GM23338 (cell line): ENCODE measurements around the gene PKD1L1.

Source experiments
- EZH2 ChIP-seq: fragments of 200-600 bp; sonication (generic); IDR thresholded peaks from one replicate; pipeline ENCODE4 v1.8.0; 2017; ENCODE audit warnings: antibody characterized with exemption, mild to moderate bottlenecking, low read depth; ENCODE audit not compliant: unreplicated experiment
- EZH2phosphoT487 ChIP-seq: fragments of 200-600 bp; sonication (generic); IDR thresholded peaks from one replicate; pipeline ENCODE4 v1.8.1; 2018; ENCODE audit warnings: antibody characterized with exemption; ENCODE audit not compliant: unreplicated experiment
- POLR2AphosphoS5 ChIP-seq: IDR thresholded peaks from 2 replicates; pipeline ENCODE4 v1.6.1; 2016; ENCODE audit warnings: antibody characterized with exemption, low read depth
- ZNF331 ChIP-seq: fragments of 250-450 bp; sonication (Bioruptor Pico); IDR thresholded peaks from 2 replicates; pipeline ENCODE4 v1.5.0; 2020; ENCODE audit warnings: low read depth, mild to moderate bottlenecking, moderate library complexity
- TF ChIP-seq, protein P1 (sequence below), 2 experiments: fragments of 200-600 bp in 1 of 2; sonication (generic) in 1 of 2; conservative IDR thresholded peaks; 2 replicates each; pipeline versions ENCODE4 v1.5.1 to v1.6.1; 2016 to 2017; ENCODE audit warnings: antibody characterized with exemption in 2 of 2, low read depth in 2 of 2, mild to moderate bottlenecking in 2 of 2, moderate library complexity in 1 of 2
- TF ChIP-seq, protein P2 (sequence below): IDR thresholded peaks from 2 replicates; pipeline ENCODE4 v1.6.1; 2016; ENCODE audit warnings: antibody characterized with exemption

DNA sequence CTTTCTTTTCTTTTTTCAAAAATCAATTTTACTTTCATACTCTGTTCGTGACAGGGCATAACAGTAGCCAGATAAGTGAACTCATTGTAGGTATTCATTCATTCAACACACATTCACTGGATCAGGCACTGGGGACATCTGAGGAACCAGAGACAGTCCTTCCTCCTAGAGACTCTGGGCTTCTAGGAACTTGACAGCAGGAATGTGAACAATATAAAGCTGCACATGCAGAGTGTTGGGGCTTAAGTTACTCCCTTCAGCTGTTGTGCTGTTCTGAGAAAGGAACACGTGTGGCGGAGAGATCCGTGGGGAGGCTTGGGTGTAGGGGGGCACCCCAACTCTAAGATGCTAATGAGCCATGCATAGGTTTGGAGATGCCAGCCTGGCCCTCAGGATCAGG lies 120.4 kb downstream of the PKD1L1 start:
- TF ChIP-seq EZH2 (no peak), POLR2AphosphoS5 (no peak), EZH2phosphoT487 (no peak), ZNF331 (CRISPR knock-in tag) (no peak)
- TF ChIP-seq, protein P1, sequence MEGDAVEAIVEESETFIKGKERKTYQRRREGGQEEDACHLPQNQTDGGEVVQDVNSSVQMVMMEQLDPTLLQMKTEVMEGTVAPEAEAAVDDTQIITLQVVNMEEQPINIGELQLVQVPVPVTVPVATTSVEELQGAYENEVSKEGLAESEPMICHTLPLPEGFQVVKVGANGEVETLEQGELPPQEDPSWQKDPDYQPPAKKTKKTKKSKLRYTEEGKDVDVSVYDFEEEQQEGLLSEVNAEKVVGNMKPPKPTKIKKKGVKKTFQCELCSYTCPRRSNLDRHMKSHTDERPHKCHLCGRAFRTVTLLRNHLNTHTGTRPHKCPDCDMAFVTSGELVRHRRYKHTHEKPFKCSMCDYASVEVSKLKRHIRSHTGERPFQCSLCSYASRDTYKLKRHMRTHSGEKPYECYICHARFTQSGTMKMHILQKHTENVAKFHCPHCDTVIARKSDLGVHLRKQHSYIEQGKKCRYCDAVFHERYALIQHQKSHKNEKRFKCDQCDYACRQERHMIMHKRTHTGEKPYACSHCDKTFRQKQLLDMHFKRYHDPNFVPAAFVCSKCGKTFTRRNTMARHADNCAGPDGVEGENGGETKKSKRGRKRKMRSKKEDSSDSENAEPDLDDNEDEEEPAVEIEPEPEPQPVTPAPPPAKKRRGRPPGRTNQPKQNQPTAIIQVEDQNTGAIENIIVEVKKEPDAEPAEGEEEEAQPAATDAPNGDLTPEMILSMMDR (conservative IDR thresholded peaks at IDR 0.05; ENCODE audit: low read depth in 2 of 2), result no peak
- TF ChIP-seq, protein P2, sequence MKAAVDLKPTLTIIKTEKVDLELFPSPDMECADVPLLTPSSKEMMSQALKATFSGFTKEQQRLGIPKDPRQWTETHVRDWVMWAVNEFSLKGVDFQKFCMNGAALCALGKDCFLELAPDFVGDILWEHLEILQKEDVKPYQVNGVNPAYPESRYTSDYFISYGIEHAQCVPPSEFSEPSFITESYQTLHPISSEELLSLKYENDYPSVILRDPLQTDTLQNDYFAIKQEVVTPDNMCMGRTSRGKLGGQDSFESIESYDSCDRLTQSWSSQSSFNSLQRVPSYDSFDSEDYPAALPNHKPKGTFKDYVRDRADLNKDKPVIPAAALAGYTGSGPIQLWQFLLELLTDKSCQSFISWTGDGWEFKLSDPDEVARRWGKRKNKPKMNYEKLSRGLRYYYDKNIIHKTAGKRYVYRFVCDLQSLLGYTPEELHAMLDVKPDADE, result no peak
